Choroid plexus epithelial cell (primary cell): ENCODE results near the gene FBLN7.

Experiments
- DNase-seq: peaks from one replicate; pipeline ENCODE4 v3.0.0-alpha.2; 2010; ENCODE audit warnings: low read depth
- H3K4me3 ChIP-seq: 2 replicates; pipeline ENCODE4 v1.5.1; 2011; ENCODE audit warnings: low read depth, mild to moderate bottlenecking, control low read depth, low read length, moderate library complexity
- TF ChIP-seq, protein P1 (sequence below): conservative IDR thresholded peaks from 2 replicates; pipeline ENCODE4 v1.5.1; 2011; ENCODE audit warnings: low read depth, mild to moderate bottlenecking, control low read depth, inconsistent platforms, low read length, moderate library complexity

The FBLN7 gene

DNA sequence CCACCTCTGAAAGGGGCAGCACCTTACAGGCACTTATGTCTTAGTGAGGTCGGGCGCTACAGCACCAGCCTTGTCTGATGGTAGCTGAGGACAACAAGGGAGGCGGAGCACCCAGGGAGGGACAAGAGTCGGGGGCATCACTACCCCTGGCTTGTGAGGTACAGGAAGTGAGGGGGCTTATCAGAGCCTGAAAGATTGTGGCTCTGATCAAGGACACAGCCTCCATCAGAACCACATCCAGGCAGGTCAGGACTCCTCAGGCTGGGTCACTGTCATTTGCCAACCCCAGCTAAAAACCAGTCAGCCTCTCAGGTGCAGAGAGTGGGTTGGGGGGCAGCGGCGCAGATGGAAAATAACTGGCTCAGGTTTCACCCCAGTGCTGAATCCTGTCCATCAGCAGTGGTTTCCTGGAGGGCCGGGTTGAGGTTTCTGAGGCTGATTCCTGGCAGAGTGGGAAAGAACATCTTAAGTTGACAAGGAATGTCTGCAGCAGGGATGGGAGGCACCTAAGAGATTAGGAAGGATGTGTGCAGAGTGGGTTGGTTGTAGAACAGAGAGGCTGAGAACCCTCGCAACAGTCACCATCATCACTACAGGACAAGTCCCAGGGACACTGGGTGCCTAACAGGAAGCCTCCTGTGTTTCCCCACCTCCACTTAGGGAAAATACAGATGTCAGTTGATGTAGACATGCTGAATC lies 45.3 kb downstream of the FBLN7 start:
- DNase-seq: peak; percentile 23
- TF ChIP-seq, protein P1, sequence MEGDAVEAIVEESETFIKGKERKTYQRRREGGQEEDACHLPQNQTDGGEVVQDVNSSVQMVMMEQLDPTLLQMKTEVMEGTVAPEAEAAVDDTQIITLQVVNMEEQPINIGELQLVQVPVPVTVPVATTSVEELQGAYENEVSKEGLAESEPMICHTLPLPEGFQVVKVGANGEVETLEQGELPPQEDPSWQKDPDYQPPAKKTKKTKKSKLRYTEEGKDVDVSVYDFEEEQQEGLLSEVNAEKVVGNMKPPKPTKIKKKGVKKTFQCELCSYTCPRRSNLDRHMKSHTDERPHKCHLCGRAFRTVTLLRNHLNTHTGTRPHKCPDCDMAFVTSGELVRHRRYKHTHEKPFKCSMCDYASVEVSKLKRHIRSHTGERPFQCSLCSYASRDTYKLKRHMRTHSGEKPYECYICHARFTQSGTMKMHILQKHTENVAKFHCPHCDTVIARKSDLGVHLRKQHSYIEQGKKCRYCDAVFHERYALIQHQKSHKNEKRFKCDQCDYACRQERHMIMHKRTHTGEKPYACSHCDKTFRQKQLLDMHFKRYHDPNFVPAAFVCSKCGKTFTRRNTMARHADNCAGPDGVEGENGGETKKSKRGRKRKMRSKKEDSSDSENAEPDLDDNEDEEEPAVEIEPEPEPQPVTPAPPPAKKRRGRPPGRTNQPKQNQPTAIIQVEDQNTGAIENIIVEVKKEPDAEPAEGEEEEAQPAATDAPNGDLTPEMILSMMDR: no peak
- no peak overlapping the region for H3K4me3 ChIP-seq

DNA sequence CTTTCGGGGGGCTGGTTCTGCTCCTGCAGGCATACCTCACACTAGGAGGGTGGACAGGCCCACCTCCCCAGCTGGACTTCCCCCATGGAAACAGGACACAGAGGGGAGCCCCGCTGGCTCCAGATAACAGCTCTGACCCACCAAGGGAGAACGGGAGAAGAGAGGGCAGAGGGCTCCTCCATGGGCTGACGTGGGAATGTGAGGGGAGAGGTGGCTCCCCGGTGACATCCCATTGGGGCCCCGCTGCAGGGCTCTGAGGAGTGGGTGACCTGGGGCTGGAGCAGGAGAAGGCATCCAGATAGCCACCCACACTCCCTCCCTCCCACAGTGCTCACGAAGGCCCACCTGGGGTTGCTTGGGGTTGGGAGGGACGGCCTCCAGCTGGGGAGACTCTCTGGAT lies 45.9 kb downstream of the FBLN7 start:
- TF ChIP-seq, protein P1: no peak
- H3K4me3 ChIP-seq: no peak overlapping the region
- no peak for DNase-seq

DNA sequence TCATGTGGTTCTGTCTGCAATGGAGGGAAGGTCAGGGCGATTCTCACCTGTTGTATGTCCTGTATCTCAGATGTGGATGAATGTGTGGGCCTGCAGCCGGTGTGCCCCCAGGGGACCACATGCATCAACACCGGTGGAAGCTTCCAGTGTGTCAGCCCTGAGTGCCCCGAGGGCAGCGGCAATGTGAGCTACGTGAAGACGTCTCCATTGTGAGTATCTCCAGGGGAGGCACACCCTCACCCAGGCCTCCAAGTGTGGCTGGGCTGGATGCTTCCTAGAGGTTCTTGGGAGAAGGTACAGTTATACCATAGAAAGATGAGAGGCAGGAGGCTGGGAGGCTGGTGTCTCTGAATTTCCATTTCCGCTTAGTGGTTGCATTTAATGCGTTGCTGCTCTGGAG lies 46.9 kb downstream of the FBLN7 start:
- DNase-seq: no peak
- no peak overlapping the region for H3K4me3 ChIP-seq
- TF ChIP-seq, protein P1: no peak

DNA sequence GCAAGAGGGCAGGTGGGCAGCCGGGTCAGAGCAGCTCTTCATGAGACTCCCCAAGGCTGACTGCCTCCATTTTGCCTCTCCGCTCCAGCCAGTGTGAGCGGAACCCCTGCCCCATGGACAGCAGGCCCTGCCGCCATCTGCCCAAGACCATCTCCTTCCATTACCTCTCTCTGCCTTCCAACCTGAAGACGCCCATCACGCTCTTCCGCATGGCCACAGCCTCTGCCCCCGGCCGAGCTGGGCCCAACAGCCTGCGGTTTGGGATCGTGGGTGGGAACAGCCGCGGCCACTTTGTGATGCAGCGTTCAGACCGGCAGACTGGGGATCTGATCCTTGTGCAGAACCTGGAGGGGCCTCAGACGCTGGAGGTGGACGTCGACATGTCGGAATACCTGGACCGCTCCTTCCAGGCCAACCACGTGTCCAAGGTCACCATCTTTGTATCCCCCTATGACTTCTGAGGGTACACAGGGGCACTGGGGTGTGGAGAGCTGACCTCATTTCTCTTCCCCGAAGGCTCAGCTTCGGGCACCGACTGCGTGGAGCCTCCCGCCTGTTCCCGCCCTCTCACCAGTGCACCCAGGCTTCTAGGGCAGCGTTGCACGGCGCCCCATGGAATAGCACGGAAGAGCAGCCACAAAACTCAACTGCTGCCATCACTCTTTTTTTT lies 49.0 kb downstream of the FBLN7 start:
- no peak for DNase-seq
- no peak overlapping the region for H3K4me3 ChIP-seq
- TF ChIP-seq, protein P1: no peak

DNA sequence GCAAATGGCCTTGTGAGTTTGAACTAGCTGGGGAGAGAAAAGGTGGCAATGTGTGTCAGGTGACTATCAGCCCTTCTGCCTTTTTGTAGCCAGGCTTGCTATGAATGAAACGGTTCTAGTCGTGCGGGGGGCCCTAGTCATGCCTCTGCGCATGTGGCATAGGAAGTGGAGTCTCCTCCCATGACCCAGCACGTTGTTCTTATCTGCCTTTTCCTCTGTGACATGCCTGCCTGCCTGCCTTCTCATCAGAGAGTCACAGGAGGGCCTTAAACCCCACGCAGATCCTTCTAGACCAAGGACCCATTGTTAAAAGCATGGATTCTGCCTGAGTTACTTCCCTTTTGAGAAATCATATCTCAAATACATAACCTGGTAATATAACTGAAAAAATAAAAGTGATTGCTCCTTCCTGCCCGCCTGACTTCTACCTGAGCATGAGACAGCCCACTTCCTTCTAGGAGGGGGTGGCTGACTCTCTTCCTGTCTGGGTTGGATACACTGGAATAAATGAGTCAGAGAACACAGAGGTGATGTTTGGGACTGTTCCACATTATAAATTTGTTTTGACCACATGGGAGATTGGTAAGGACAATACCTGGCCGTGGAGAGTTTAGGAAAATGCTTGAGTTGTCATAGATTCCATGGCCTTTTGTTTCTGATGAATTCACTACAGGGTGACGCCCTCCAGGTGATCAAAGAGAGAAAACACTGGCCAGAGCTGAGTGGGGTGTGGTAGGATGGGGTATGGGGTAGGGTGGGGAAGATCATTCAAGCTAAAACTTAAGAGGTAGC lies 49.8 kb downstream of the FBLN7 start:
- TF ChIP-seq, protein P1: no peak
- peak; percentile 17 for DNase-seq
- H3K4me3 ChIP-seq: no peak overlapping the region

DNA sequence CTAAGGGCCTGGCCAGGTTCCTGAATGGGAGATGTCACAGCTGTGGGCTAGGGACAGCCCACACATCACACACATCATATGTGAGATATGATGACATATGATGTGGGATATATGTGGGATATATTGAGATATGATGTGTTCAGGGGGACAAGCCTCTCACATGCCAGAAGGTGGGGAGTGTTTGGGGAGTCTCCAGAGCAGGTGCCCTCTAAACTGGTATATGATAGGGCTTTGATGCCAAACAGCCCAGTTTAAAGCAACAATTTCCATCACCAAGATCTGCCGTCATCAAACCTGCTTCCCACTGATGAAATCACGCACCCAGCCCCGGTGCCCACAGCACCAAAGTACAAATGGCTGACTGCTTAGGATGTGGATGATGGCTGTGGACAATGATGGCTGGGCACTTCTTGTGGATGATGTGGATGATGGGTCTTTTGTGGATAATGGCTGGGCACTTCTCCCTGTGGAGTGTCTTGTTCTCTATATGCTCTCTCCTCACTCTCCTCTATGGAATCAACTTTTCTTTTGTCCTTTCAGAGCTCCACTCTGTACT lies 50.9 kb downstream of the FBLN7 start:
- no peak overlapping the region for H3K4me3 ChIP-seq
- DNase-seq: no peak
- TF ChIP-seq, protein P1: no peak
